Glutamatergic neuron (in vitro differentiated cells): ENCODE data around the gene MOGAT3. TPM values are rescaled to one million over a fixed set of nuclear protein-coding genes. Genes with fewer than 3 reads are reported as not detected.
A peak's percentile ranks its signal among the peaks of the same experiment; 100 is the strongest.

Experiments
- DNase-seq: peaks from one replicate; pipeline ENCODE4 v3.0.0; 2022
- H3K27ac Mint-ChIP-seq: one replicate; pipeline ENCODE4 v1.8.0; 2020; ENCODE audit warnings: mild to moderate bottlenecking, mixed read lengths, inconsistent platforms; ENCODE audit not compliant: unreplicated experiment
- H3K27me3 Mint-ChIP-seq: one replicate; pipeline ENCODE4 v1.8.0; 2020; ENCODE audit warnings: mild to moderate bottlenecking, moderate library complexity, mixed read lengths, inconsistent platforms; ENCODE audit not compliant: unreplicated experiment
- H3K36me3 Mint-ChIP-seq: one replicate; pipeline ENCODE4 v1.8.0; 2020; ENCODE audit warnings: mild to moderate bottlenecking, mixed read lengths, inconsistent platforms; ENCODE audit not compliant: unreplicated experiment
- H3K4me1 Mint-ChIP-seq: one replicate; pipeline ENCODE4 v1.8.0; 2020; ENCODE audit warnings: mild to moderate bottlenecking, low read depth, mixed read lengths, inconsistent platforms; ENCODE audit not compliant: unreplicated experiment
- H3K4me3 Mint-ChIP-seq: one replicate; pipeline ENCODE4 v1.8.0; 2020; ENCODE audit warnings: mild to moderate bottlenecking, mixed read lengths, inconsistent platforms; ENCODE audit not compliant: unreplicated experiment
- H3K9me3 Mint-ChIP-seq: one replicate; pipeline ENCODE4 v1.8.0; 2020; ENCODE audit warnings: mild to moderate bottlenecking, moderate library complexity, mixed read lengths, inconsistent platforms; ENCODE audit not compliant: unreplicated experiment
- CTCF ChIP-seq: fragments of 200-600 bp; sonication (generic); IDR thresholded peaks from one replicate; pipeline ENCODE4 v1.5.0; 2021; ENCODE audit not compliant: partially characterized antibody, unreplicated experiment
- total RNA-seq: library from RNA; stranded (reverse); fragmentation: NEBNext Ultra II Directional; extraction: Animal tissue kit (Norgen Biotek cat#: 25700); gene quantifications from one replicate; pipeline ENCODE4 v1.2.1, GENCODE V29; 2021; ENCODE audit not compliant: unreplicated experiment

Gene MOGAT3
- total RNA-seq, 1 donor from 2014 or later: not detected

DNA sequence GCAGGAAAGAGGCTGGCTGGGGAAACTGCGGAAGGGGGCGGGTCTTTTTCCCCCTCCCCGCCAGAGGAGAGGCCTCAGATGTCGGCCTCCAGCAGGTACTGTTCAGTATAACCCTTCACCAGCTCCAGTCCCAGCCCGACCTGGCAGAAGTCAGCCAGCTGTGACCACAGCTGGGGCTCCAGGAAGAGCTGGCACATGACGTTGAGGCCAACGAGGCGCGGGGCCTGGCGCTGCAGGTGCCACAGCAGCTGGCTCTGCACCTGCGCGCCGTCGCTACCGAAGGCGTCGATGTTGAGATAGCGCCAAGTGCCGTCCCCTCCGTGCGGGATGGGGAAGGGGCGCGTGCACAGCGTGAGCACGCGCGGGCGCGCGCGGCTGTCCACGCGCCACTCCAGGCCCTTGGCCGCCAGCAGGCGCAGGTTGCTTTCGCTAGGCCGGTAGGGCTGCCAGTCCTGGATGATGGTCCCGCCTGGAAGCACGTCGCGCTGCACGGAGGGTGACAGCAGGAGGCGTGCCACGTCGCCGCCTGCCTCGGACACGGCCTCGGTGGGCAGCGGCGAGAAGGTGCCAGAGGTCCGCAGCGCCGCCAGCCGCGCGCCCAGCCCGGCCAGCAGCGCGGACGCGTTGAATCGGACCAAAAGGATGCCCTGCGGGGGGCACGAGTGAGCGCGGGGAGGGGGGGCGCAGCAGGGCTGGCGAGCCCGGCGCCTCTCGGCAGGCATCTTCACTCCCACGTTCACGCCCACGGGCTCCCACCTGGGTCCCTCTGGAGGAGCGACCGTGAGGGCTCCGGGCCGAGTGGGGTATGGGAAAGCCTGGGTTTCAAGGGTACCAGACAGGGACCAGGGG is 28.6 kb downstream of the MOGAT3 start:
- Mint-ChIP-seq H3K27me3 (peaks cover 66% of the 10 kb centered on the region), H3K27ac (no peak overlapping the region), H3K36me3 (peaks cover 6% of the 10 kb centered on the region), H3K4me3 (peak overlapping the region; percentile 73), H3K4me1 (peaks cover 24% of the 10 kb centered on the region), H3K9me3 (peaks cover 13% of the 10 kb centered on the region)
- DNase-seq: no peak
- TF ChIP-seq CTCF: no peak

DNA sequence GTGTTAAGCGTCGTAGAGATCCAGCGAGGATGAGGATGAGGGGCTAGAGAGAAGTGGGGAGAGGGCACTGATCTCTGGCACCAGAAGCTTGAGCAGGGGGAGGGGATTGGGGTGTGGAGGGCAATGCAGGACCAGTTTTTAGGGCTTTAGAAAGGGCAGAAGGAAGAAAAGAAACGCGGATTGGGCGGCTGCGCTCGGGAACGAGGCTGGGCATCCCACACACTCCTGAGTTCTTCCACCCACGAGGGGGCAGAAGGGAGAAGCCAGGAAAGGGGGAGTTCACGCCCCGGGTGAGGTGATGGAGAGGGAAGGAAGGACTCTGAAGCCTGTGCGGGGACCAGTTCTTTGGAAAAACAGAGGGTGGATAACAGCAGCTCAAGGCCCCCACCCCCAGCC is 29.4 kb downstream of the MOGAT3 start:
- peaks cover 27% of the 10 kb centered on the region for H3K4me1 Mint-ChIP-seq
- H3K9me3 Mint-ChIP-seq: peaks cover 13% of the 10 kb centered on the region
- H3K27ac Mint-ChIP-seq: no peak overlapping the region
- peak overlapping the region; percentile 71 for H3K4me3 Mint-ChIP-seq
- H3K27me3 Mint-ChIP-seq: peaks cover 64% of the 10 kb centered on the region
- DNase-seq: no peak
- peaks cover 6% of the 10 kb centered on the region for H3K36me3 Mint-ChIP-seq
- no peak for TF ChIP-seq CTCF

DNA sequence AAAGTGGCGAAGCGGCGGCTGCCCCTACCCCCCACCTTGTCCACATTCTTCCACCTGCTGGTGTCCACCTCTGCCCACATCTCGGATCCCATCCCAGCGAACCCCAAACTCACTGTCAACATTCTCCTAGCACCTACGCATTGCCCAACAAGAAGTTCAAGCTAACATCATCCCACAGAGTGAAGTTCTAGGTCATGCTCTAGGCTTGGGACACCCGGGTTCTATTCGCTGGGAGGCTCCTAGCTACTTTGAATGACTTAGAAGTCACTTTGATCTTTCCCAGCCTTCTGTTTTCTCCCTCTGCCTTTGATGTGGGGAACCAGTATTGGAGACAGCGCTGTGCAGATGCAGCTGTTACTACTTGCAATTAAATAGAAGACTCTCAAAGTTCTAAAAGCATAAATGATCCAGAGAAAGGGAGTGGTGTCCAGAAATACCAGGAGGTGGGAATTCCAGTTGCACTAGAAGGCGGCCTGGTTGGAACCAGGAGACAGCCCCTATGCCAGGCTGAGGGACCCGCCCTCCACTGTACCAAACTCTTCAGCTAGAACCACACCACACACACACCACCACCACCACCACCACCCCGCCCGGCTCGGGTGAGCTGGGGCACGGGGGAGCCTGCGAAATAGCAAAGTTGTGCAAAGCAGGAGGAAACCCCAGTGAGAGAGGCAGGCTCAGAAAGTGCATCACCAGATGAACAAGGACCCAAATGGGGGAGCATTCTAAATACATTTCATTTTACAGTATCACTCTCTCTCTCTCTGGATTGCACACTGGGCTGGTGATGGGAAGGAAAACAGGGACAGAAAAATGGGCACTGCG is 30.0 kb downstream of the MOGAT3 start:
- Mint-ChIP-seq H3K4me3 (peak overlapping the region; percentile 71), H3K9me3 (peaks cover 13% of the 10 kb centered on the region), H3K4me1 (peaks cover 31% of the 10 kb centered on the region), H3K36me3 (peaks cover 6% of the 10 kb centered on the region), H3K27ac (no peak overlapping the region), H3K27me3 (peaks cover 64% of the 10 kb centered on the region)
- DNase-seq: no peak
- TF ChIP-seq CTCF: no peak

DNA sequence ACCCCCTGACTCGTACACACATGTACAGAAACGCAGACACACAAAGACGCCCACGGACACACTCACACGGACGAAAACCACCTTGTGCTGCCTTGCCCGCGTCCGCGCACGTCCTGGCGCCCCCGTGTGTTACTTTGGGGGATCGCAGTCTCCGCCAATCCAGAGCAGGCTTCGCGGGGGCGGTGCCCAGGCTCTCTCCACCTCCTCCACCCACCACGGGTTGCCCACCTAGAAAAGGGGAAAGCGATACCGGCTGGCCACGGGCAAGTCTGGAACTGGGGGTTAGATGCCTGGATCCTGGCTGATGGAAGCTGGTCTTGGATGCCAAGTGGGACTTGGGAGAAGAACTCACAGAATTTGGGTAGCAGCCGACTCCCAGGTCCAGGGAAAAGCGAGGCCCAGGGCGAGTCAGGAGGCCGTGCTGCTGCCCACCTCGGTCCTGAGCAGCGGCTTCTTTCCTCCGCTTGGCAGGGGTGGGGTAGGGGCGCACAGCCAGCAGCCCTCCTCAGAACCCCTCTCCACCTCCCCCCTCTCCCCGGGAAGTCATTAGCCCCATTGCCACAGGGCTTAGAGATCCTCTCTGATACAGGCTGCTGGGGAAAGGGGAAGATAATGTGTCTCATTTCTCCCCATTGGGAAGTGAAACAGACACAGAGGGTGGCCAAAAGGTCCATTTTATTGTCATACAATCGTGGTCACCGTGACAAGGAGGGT is 30.8 kb downstream of the MOGAT3 start:
- peaks cover 34% of the 10 kb centered on the region for H3K4me1 Mint-ChIP-seq
- DNase-seq: peak; percentile 91
- peak overlapping the region; percentile 55 for H3K4me3 Mint-ChIP-seq
- H3K27ac Mint-ChIP-seq: peak overlapping the region; percentile 75
- peaks cover 15% of the 10 kb centered on the region for H3K9me3 Mint-ChIP-seq
- peaks cover 63% of the 10 kb centered on the region for H3K27me3 Mint-ChIP-seq
- peak; percentile 88 for TF ChIP-seq CTCF
- peaks cover 2% of the 10 kb centered on the region for H3K36me3 Mint-ChIP-seq
